IgD-negative memory B cell (primary cell): ENCODE data around the gene ATP6V1F. TPM values are rescaled to one million over a fixed set of nuclear protein-coding genes. Genes with fewer than 3 reads are reported as not detected.

Source experiments
- H3K27ac Mint-ChIP-seq, 3 donors: one replicate each; pipeline ENCODE4 v1.8.0; 2020 to 2022; ENCODE audit warnings: mild to moderate bottlenecking in 3 of 3, mixed read lengths in 3 of 3, moderate library complexity in 1 of 3
- H3K27me3 Mint-ChIP-seq: one replicate; pipeline ENCODE4 v1.8.0; 2021; ENCODE audit warnings: mixed read lengths
- H3K36me3 Mint-ChIP-seq: one replicate; pipeline ENCODE4 v1.8.0; 2020; ENCODE audit warnings: mild to moderate bottlenecking, mixed read lengths
- H3K4me1 Mint-ChIP-seq, 3 donors: one replicate each; pipeline ENCODE4 v1.8.0; 2020 to 2022; ENCODE audit warnings: mixed read lengths in 3 of 3, mild to moderate bottlenecking in 1 of 3
- H3K4me3 Mint-ChIP-seq, 4 donors: one replicate each; pipeline ENCODE4 v1.8.0; 2020 to 2022; ENCODE audit warnings: mild to moderate bottlenecking in 4 of 4, mixed read lengths in 4 of 4, moderate library complexity in 3 of 4
- H3K9me3 Mint-ChIP-seq, 3 donors: one replicate each; pipeline ENCODE4 v1.8.0; 2020 to 2021; ENCODE audit warnings: mixed read lengths in 3 of 3, mild to moderate bottlenecking in 1 of 3
- polyA plus RNA-seq: library from polyadenylated mRNA; unstranded; fragments of 300-500 nt; fragmentation: Illumina TruSeq; gene quantifications from one replicate; pipeline ENCODE4 v1.2.3, GENCODE V29; 2021

ATP6V1F gene
- polyA plus RNA-seq, 1 donor from 2014 or later, result 325 TPM

- Mint-ChIP-seq H3K36me3 (peaks cover 5% of the 10 kb centered on the region), H3K4me3 (peak overlapping the region; percentile 45 to 86 (median 71)), H3K4me1 (peaks cover 6 to 15% (median 11%) of the 10 kb centered on the region in 3 donors), H3K27me3 (peaks cover 25% of the 10 kb centered on the region), H3K9me3 (no peaks in the 10 kb centered on the region), H3K27ac (no peak overlapping the region)
These were observed 52.0 kb downstream of the ATP6V1F start for GRCh38 chr7:128914566-128915151.

GRCh38 chr7:128915271-128915819, 52.7 kb downstream of the ATP6V1F start:
- peaks cover 23% of the 10 kb centered on the region for H3K27me3 Mint-ChIP-seq
- H3K27ac Mint-ChIP-seq, result peak overlapping the region in 1 of 3 donors; percentile 45

More at GRCh38 chr7:128915271-128915819, 52.7 kb downstream of the ATP6V1F start:
- peaks cover 5% of the 10 kb centered on the region for H3K36me3 Mint-ChIP-seq
- H3K4me3 Mint-ChIP-seq, result peak overlapping the region; percentile 29 to 92 (median 78)
- H3K4me1 Mint-ChIP-seq, result peaks cover 7 to 15% (median 13%) of the 10 kb centered on the region in 3 donors
- H3K9me3 Mint-ChIP-seq, result no peaks in the 10 kb centered on the region

Other genes with a start within 250 kb of the ATP6V1F start
- 0.10 TPM for gene GARIN1A, start 190.6 kb upstream of the ATP6V1F start, polyA plus RNA-seq
- gene CALU, start 123.5 kb upstream of the ATP6V1F start, polyA plus RNA-seq, result 20.8 TPM
- not detected for gene OPN1SW, start 87.1 kb upstream of the ATP6V1F start, polyA plus RNA-seq
- gene CCDC136, start 70.9 kb upstream of the ATP6V1F start, polyA plus RNA-seq, result 0.85 TPM
- not detected for gene FLNC, start 32.5 kb upstream of the ATP6V1F start, polyA plus RNA-seq
- 0.26 TPM for gene KCP, start 47.9 kb downstream of the ATP6V1F start, polyA plus RNA-seq
- gene IRF5, start 75.1 kb downstream of the ATP6V1F start, polyA plus RNA-seq, result 132 TPM
- gene TNPO3, start 192.3 kb downstream of the ATP6V1F start, polyA plus RNA-seq, result 36.7 TPM